Right ventricle myocardium superior (tissue), 1 donor: Measurements from ENCODE around the gene SLC6A6. TPM values are rescaled to one million over a fixed set of nuclear protein-coding genes. Genes with fewer than 3 reads are reported as not detected.
"Not testable (repeated sequence)": the region's sequence is repeated elsewhere in the genome, so short reads cannot be mapped to it uniquely, and the experiment has no call there.

Experiments
- ATAC-seq: fragments of 200-7000 bp; cut with Tn5 transposase; one replicate; pipeline ENCODE4 v1.9.1; 2020; ENCODE audit warnings: mild to moderate bottlenecking; ENCODE audit not compliant: poor library complexity
- DNase-seq: peaks from one replicate; pipeline ENCODE4 v3.0.0-alpha.2; 2020
- intact Hi-C: fragments of 100-400 bp; cut with DNase I; formaldehyde crosslinking; loops from one replicate; pipeline ENCODE4 v1.11.2; 2022
- total RNA-seq: library from RNA; stranded (reverse); fragmentation: NEBNext Ultra II Directional; extraction: Animal tissue kit (Norgen Biotek cat#: 25700); gene quantifications from one replicate; pipeline ENCODE4 v1.2.1, GENCODE V29; 2021
- donor health status: DM: no; HTN: yes; CAD: no; lungs with severe emphysema.

Gene SLC6A6
- total RNA-seq, 1 donor from 2014 or later = 13.5 TPM

- intact Hi-C loops = no loop called here
- no peak for ATAC-seq
- no peak for DNase-seq
Measured at GRCh38 chr3:14429640-14430039, 27.2 kb downstream of the SLC6A6 start.

GRCh38 chr3:14430053-14430452 is 27.6 kb downstream of the SLC6A6 start:
- intact Hi-C loops = no loop called here
- no peak for DNase-seq
- no peak for ATAC-seq

- intact Hi-C loops = no loop called here
- DNase-seq = no peak
- no peak for ATAC-seq
Measured at GRCh38 chr3:14430706-14431451, 28.5 kb downstream of the SLC6A6 start.

GRCh38 chr3:14431452-14431916 is 29.1 kb downstream of the SLC6A6 start:
- peak; percentile 9 for ATAC-seq
- no peak for DNase-seq
- intact Hi-C loops = no loop called here

- intact Hi-C loops = no loop called here
Measured at GRCh38 chr3:14431917-14432834, 29.8 kb downstream of the SLC6A6 start.

GRCh38 chr3:14433106-14433505 is 30.7 kb downstream of the SLC6A6 start:
- DNase-seq (no peak), ATAC-seq (no peak)
- intact Hi-C loops = no loop called here

More at GRCh38 chr3:14431917-14432834, 29.8 kb downstream of the SLC6A6 start:
- DNase-seq = peak; percentile 89
- peak; percentile 83 for ATAC-seq

GRCh38 chr3:14434126-14434497 is 31.7 kb downstream of the SLC6A6 start:
- intact Hi-C loops = no loop called here
- DNase-seq (no peak), ATAC-seq (no peak)

GRCh38 chr3:14434498-14435151 is 32.2 kb downstream of the SLC6A6 start:
- DNase-seq (no peak), ATAC-seq (peak; percentile 30)
- intact Hi-C loops = no loop called here

- ATAC-seq (no peak), DNase-seq (no peak)
- intact Hi-C loops = no loop called here
Measured at GRCh38 chr3:14435175-14436014, 33.0 kb downstream of the SLC6A6 start.

- intact Hi-C loops = no loop called here
- no peak for DNase-seq
Measured at GRCh38 chr3:14436954-14437281, 34.5 kb downstream of the SLC6A6 start.

GRCh38 chr3:14437705-14438104 is 35.3 kb downstream of the SLC6A6 start:
- ATAC-seq, intact Hi-C loops, DNase-seq: not testable (repeated sequence)

More at GRCh38 chr3:14436954-14437281, 34.5 kb downstream of the SLC6A6 start:
- no peak for ATAC-seq

- intact Hi-C loops = no loop called here
- ATAC-seq (no peak), DNase-seq (no peak)
Measured at GRCh38 chr3:14438262-14438661, 35.9 kb downstream of the SLC6A6 start.

GRCh38 chr3:14438929-14439328 is 36.5 kb downstream of the SLC6A6 start:
- DNase-seq (no peak), ATAC-seq (no peak)
- intact Hi-C loops = no loop called here

GRCh38 chr3:14439501-14440167 is 37.2 kb downstream of the SLC6A6 start:
- ATAC-seq = peak; percentile 72
- peak; percentile 90 for DNase-seq
- intact Hi-C loops = no loop called here

GRCh38 chr3:14440168-14440518 is 37.7 kb downstream of the SLC6A6 start:
- DNase-seq (no peak), ATAC-seq (no peak)
- intact Hi-C loops = no loop called here

- ATAC-seq (no peak), DNase-seq (no peak)
- intact Hi-C loops = no loop called here
Measured at GRCh38 chr3:14440531-14441239, 38.3 kb downstream of the SLC6A6 start.

GRCh38 chr3:14441240-14441919 is 39.0 kb downstream of the SLC6A6 start:
- DNase-seq (peak; percentile 69), ATAC-seq (peak; percentile 22)
- intact Hi-C loops = no loop called here
